Mesendoderm (in vitro differentiated cells): ENCODE results near the gene GAS2.
A peak's percentile ranks its signal among the peaks of the same experiment; 100 is the strongest.

Experiments
- DNase-seq: peaks from one replicate; pipeline ENCODE4 v3.0.0; 2013
- H2AK5ac ChIP-seq: 2 replicates; pipeline ENCODE4 v1.6.1; 2013; ENCODE audit warnings: low read length, inconsistent platforms
- H2BK120ac ChIP-seq: 2 replicates; pipeline ENCODE4 v1.6.1; 2013; ENCODE audit warnings: low read depth, mild to moderate bottlenecking, low read length, moderate library complexity, mixed read lengths
- H2BK15ac ChIP-seq: replicated peaks from 2 replicates; pipeline ENCODE4 v1.6.1; 2013; ENCODE audit warnings: low read depth, mild to moderate bottlenecking, moderate library complexity
- H2BK5ac ChIP-seq: 2 replicates; pipeline ENCODE4 v1.6.1; 2013; ENCODE audit warnings: low read length, inconsistent platforms
- H3K18ac ChIP-seq: 2 replicates; pipeline ENCODE4 v1.6.1; 2013; ENCODE audit warnings: mild to moderate bottlenecking, low read length, mixed read lengths
- H3K23ac ChIP-seq: one replicate; pipeline ENCODE4 v1.6.1; 2013; ENCODE audit warnings: low read length
- H3K27ac ChIP-seq: 2 replicates; pipeline ENCODE4 v1.5.1; 2013; ENCODE audit warnings: low read depth, mild to moderate bottlenecking, inconsistent platforms, low read length, moderate library complexity
- H3K27me3 ChIP-seq: 2 replicates; pipeline ENCODE4 v1.6.1; 2013; ENCODE audit warnings: low read length, control low read depth, mild to moderate bottlenecking, inconsistent platforms; ENCODE audit not compliant: insufficient read depth, poor library complexity
- H3K36me3 ChIP-seq: 2 replicates; pipeline ENCODE4 v1.6.1; 2013; ENCODE audit warnings: low read length, inconsistent platforms; ENCODE audit not compliant: control insufficient read depth, insufficient read depth
- H3K4ac ChIP-seq: one replicate; pipeline ENCODE4 v1.6.1; 2013; ENCODE audit warnings: low read depth, mild to moderate bottlenecking, low read length, moderate library complexity
- H3K4me1 ChIP-seq: 2 replicates; pipeline ENCODE4 v1.6.1; 2013; ENCODE audit warnings: low read depth, low read length, inconsistent platforms; ENCODE audit not compliant: control insufficient read depth
- H3K4me2 ChIP-seq: 2 replicates; pipeline ENCODE4 v1.6.1; 2013; ENCODE audit warnings: low read length
- H3K4me3 ChIP-seq: 2 replicates; pipeline ENCODE4 v1.5.1; 2013; ENCODE audit warnings: mild to moderate bottlenecking, low read length
- H3K56ac ChIP-seq: one replicate; pipeline ENCODE4 v1.6.1; 2013; ENCODE audit warnings: low read length
- H3K79me1 ChIP-seq: 2 replicates; pipeline ENCODE4 v1.6.1; 2013; ENCODE audit warnings: low read length, inconsistent platforms
- H3K79me2 ChIP-seq: 2 replicates; pipeline ENCODE4 v1.6.1; 2013; ENCODE audit warnings: mild to moderate bottlenecking, low read length; ENCODE audit not compliant: control insufficient read depth, insufficient read depth
- H3K9ac ChIP-seq: 2 replicates; pipeline ENCODE4 v1.6.1; 2013; ENCODE audit warnings: low read length, inconsistent platforms
- H4K5ac ChIP-seq: one replicate; pipeline ENCODE4 v1.6.1; 2013; ENCODE audit warnings: low read length
- H4K8ac ChIP-seq: one replicate; pipeline ENCODE4 v1.6.1; 2013; ENCODE audit warnings: low read depth, mild to moderate bottlenecking, control low read depth, low read length, moderate library complexity
- WGBS: extraction: QIAGEN DNeasy Blood & Tissue Kit; methylation state at CpG from one replicate; pipeline ENCODE4 v1.1.7; 2013; ENCODE audit warnings: low lambda C conversion rate, missing lambda C conversion rate; ENCODE audit not compliant: insufficient coverage; ENCODE audit errors: extremely low coverage; 5-methylcytosine and 5-hydroxymethylcytosine counted together

The GAS2 gene

DNA sequence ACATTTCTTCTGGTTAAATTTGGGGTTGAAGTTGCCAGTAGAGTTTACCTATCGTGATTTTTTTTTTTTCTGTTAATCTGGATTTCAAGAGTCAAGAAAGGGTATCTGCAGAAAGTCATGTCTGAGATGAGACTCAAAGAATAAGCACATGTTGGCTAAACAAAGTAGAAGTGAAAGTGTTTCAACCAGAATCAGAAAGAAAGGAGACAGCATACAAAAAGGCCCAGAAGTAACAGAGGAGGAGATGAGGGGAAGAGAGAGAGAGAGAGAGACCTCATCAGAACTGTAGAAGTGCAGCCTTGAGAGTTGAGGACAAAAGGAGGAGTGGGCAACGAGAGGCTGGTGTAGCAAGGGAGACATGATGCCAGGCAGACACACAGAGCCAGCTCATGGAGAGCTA, 108.3 kb downstream of the GAS2 start:
- Histone ChIP-seq H3K79me2 (no peaks in the 10 kb centered on the region), H2BK15ac (no peak overlapping the region), H3K27ac (no peak overlapping the region), H3K4me3 (no peak overlapping the region), H3K4ac (no peak overlapping the region), H2AK5ac (no peak overlapping the region), H4K8ac (no peak overlapping the region), H3K23ac (no peak overlapping the region), H2BK5ac (no peak overlapping the region), H3K79me1 (no peaks in the 10 kb centered on the region), H3K9ac (no peak overlapping the region), H2BK120ac (no peak overlapping the region), H3K18ac (no peak overlapping the region), H3K27me3 (no peaks in the 10 kb centered on the region), H3K56ac (no peak overlapping the region), H3K4me2 (no peak overlapping the region), H3K4me1 (no peaks in the 10 kb centered on the region), H3K36me3 (no peaks in the 10 kb centered on the region), H4K5ac (no peak overlapping the region)
- WGBS, result no CpG with 5 or more reads among the region's 2 CpGs
- no peak for DNase-seq

DNA sequence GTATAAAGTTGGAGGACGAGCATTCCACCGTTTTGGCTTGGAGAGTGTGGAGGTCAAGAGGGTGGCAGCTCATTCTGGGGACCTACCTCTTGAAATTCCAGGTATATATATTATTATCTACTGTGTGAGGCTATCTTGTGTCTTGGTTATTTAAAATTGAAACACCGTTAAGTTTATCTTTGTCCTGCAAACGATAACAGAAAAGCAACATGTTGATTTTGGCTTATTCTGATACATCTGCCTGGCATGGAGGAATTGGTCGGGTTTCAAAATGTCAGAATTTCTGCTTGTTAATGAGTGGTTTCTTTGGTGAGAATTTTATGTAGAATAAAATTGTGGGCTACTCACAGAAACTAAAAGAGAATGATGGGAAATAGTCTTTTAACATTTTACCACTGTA, 108.8 kb downstream of the GAS2 start:
- H3K18ac ChIP-seq, result no peak overlapping the region
- no peaks in the 10 kb centered on the region for H3K79me1 ChIP-seq
- no peak overlapping the region for H3K4me3 ChIP-seq
- no peak overlapping the region for H2AK5ac ChIP-seq
- no peaks in the 10 kb centered on the region for H3K36me3 ChIP-seq
- no peak overlapping the region for H4K8ac ChIP-seq
- H3K9ac ChIP-seq, result no peak overlapping the region
- no peaks in the 10 kb centered on the region for H3K79me2 ChIP-seq
- DNase-seq, result no peak
- no peak overlapping the region for H2BK120ac ChIP-seq
- H2BK5ac ChIP-seq, result no peak overlapping the region
- H3K4me1 ChIP-seq, result no peaks in the 10 kb centered on the region
- H4K5ac ChIP-seq, result no peak overlapping the region
- no peak overlapping the region for H2BK15ac ChIP-seq
- no CpG with 5 or more reads among the region's 5 CpGs for whole genome bisulfite sequencing
- H3K56ac ChIP-seq, result no peak overlapping the region
- H3K27ac ChIP-seq, result no peak overlapping the region
- no peaks in the 10 kb centered on the region for H3K27me3 ChIP-seq
- no peak overlapping the region for H3K23ac ChIP-seq
- no peak overlapping the region for H3K4me2 ChIP-seq
- H3K4ac ChIP-seq, result no peak overlapping the region

DNA sequence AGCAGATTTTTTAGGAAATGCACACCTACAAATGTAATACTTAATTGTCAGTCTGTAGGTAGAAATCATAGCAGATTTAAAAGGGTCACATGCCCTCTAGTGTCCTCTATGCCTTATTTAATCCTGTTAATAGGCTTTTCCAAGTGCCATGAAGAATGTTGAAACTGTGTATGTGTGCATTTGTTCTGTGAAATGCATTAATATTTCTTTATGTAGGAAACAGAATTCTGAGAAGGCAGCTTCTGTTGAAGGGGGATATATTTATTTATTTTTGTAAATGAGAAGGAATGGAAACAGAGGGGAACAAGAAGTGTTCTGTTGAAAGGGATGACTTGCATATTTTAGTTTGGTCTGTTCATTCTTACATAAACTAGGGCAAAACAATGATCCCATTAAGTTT, 112.2 kb downstream of the GAS2 start:
- Histone ChIP-seq H3K36me3 (no peaks in the 10 kb centered on the region), H2BK15ac (no peak overlapping the region), H3K18ac (no peak overlapping the region), H2BK120ac (no peak overlapping the region), H4K5ac (no peak overlapping the region), H3K27ac (no peak overlapping the region), H3K79me2 (no peaks in the 10 kb centered on the region), H2BK5ac (no peak overlapping the region), H3K4me3 (no peak overlapping the region), H3K4me2 (no peak overlapping the region), H2AK5ac (no peak overlapping the region), H3K27me3 (no peaks in the 10 kb centered on the region), H3K4ac (no peak overlapping the region), H3K9ac (no peak overlapping the region), H4K8ac (no peak overlapping the region), H3K56ac (no peak overlapping the region), H3K23ac (no peak overlapping the region), H3K79me1 (no peaks in the 10 kb centered on the region), H3K4me1 (no peaks in the 10 kb centered on the region)
- DNase-seq, result peak; percentile 13

DNA sequence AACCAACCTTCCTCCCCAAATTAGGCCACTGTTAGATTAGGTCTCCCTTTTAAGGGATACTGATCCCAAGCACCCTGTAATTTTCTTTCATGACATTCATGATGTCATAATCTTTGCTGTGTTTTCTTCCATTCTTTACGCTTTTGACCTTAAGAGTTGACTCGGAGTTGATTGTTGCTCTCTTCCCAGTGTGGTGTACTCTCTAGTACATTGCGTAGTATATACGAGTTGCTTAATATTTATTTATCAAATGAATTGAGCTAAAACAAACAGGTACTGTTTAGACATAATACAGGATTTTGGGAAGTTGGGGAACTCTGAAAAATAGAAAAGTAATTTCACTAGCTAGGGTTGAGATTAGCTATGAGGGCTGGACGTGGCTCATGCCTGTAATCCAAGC, 113.4 kb downstream of the GAS2 start:
- Histone ChIP-seq H3K79me2 (no peaks in the 10 kb centered on the region), H2BK15ac (no peak overlapping the region), H4K8ac (no peak overlapping the region), H3K27ac (no peak overlapping the region), H3K4ac (no peak overlapping the region), H3K4me3 (no peak overlapping the region), H3K4me2 (no peak overlapping the region), H3K4me1 (no peaks in the 10 kb centered on the region), H2BK5ac (no peak overlapping the region), H4K5ac (no peak overlapping the region), H3K27me3 (no peaks in the 10 kb centered on the region), H3K36me3 (no peaks in the 10 kb centered on the region), H3K79me1 (no peaks in the 10 kb centered on the region), H3K23ac (no peak overlapping the region), H2AK5ac (no peak overlapping the region), H3K56ac (no peak overlapping the region), H3K18ac (no peak overlapping the region), H3K9ac (no peak overlapping the region), H2BK120ac (no peak overlapping the region)
- WGBS, result no CpG with 5 or more reads among the region's 5 CpGs
- no peak for DNase-seq

DNA sequence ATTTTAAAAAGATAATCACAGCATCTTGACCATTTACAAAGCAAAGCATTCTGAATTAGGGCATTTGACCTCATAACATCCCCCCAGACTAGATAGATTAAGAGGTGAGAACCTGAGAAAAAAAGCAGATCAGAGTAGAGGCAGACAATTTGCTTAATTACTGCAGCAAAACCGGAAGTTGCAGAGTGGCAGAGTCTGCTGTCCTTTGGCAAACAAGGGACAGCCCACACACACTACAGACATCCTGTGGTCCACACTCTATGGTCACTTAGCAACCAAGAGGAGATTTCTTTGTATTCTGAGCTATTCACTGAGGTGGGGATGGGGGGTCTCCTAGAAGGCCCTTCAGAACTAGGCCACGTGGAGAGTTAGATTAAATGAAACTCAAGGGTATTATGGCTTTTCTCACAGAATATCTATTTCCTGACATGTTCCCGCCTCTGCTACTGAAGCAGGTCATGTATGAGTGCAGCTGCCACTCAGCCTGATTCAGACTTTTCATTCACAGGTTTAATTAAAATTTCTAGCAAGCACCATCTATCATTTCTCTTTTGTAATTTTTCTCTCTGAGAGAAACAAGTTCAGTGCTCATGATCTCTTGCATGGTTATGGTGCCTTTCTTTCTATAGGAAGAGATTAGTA, 114.7 kb downstream of the GAS2 start:
- no peak overlapping the region for H3K9ac ChIP-seq
- peak; percentile 43 for DNase-seq
- no peak overlapping the region for H4K8ac ChIP-seq
- H3K36me3 ChIP-seq, result no peaks in the 10 kb centered on the region
- H3K18ac ChIP-seq, result no peak overlapping the region
- no peak overlapping the region for H3K4me3 ChIP-seq
- no peak overlapping the region for H4K5ac ChIP-seq
- no peak overlapping the region for H2AK5ac ChIP-seq
- H3K4me2 ChIP-seq, result no peak overlapping the region
- H3K23ac ChIP-seq, result no peak overlapping the region
- no peak overlapping the region for H3K27ac ChIP-seq
- H2BK15ac ChIP-seq, result no peak overlapping the region
- no peaks in the 10 kb centered on the region for H3K27me3 ChIP-seq
- H3K79me2 ChIP-seq, result no peaks in the 10 kb centered on the region
- H3K79me1 ChIP-seq, result no peaks in the 10 kb centered on the region
- no CpG with 5 or more reads among the region's 3 CpGs for WGBS
- no peak overlapping the region for H3K4ac ChIP-seq
- no peak overlapping the region for H3K56ac ChIP-seq
- H2BK5ac ChIP-seq, result no peak overlapping the region
- H2BK120ac ChIP-seq, result no peak overlapping the region
- no peaks in the 10 kb centered on the region for H3K4me1 ChIP-seq

DNA sequence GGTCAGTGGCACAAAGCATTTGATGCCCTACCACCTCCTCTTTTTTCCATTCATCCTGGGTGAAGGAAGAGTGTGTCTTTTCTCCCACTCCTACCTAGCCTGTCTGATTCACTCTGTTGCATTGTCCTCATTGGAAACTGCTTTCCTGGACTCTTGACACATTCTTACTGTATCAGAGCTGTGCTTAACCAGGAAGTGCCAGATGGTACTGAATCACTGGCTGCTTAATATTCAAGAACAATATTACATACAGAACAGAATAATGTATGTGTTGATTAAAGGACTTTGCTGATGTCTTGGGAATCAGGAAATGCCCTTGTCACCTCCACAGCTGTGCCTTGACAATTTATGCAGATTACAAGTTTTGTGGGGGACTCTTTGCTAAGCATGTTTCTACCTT, 118.8 kb downstream of the GAS2 start:
- Histone ChIP-seq H3K18ac (no peak overlapping the region), H3K36me3 (no peaks in the 10 kb centered on the region), H3K27me3 (no peaks in the 10 kb centered on the region), H3K56ac (no peak overlapping the region), H4K5ac (no peak overlapping the region), H3K4me2 (no peak overlapping the region), H3K4ac (no peak overlapping the region), H3K79me1 (no peaks in the 10 kb centered on the region), H3K27ac (no peak overlapping the region), H4K8ac (no peak overlapping the region), H3K4me3 (no peak overlapping the region), H2BK120ac (no peak overlapping the region), H3K79me2 (no peaks in the 10 kb centered on the region), H2BK15ac (no peak overlapping the region), H3K4me1 (no peaks in the 10 kb centered on the region), H3K9ac (no peak overlapping the region), H2AK5ac (no peak overlapping the region), H2BK5ac (no peak overlapping the region), H3K23ac (no peak overlapping the region)
- DNase-seq, result no peak
